Ishikawa (cell line): Measurements from ENCODE around the gene CLEC6A.

Experiments
- CEBPB ChIP-seq: IDR thresholded peaks from 2 replicates; pipeline ENCODE4 v1.6.1; 2012
- CREB1 ChIP-seq: IDR thresholded peaks from 2 replicates; pipeline ENCODE4 v1.6.1; 2012; ENCODE audit warnings: low read depth
- EGR1 ChIP-seq: IDR thresholded peaks from 2 replicates; pipeline ENCODE4 v1.6.1; 2012
- EP300 ChIP-seq: IDR thresholded peaks from 2 replicates; pipeline ENCODE4 v1.6.1; 2012; ENCODE audit warnings: borderline replicate concordance
- FOXM1 ChIP-seq: IDR thresholded peaks from 2 replicates; pipeline ENCODE4 v1.6.1; 2012; ENCODE audit warnings: low read depth, borderline replicate concordance
- MAX ChIP-seq: IDR thresholded peaks from 2 replicates; pipeline ENCODE4 v1.6.1; 2012
- NFIC ChIP-seq: IDR thresholded peaks from 2 replicates; pipeline ENCODE4 v1.6.1; 2012
- RAD21 ChIP-seq: IDR thresholded peaks from 2 replicates; pipeline ENCODE4 v1.6.1; 2012; ENCODE audit warnings: low read depth
- REST ChIP-seq: IDR thresholded peaks from 2 replicates; pipeline ENCODE4 v1.6.1; 2012; ENCODE audit warnings: low read depth, mild to moderate bottlenecking
- TAF1 ChIP-seq: IDR thresholded peaks from 2 replicates; pipeline ENCODE4 v1.6.1; 2012; ENCODE audit warnings: low read depth, mild to moderate bottlenecking
- TCF12 ChIP-seq: IDR thresholded peaks from 2 replicates; pipeline ENCODE4 v1.6.1; 2012; ENCODE audit warnings: low read depth
- TEAD4 ChIP-seq: IDR thresholded peaks from 2 replicates; pipeline ENCODE4 v1.6.1; 2012
- USF1 ChIP-seq: IDR thresholded peaks from 2 replicates; pipeline ENCODE4 v1.6.1; 2012
- YY1 ChIP-seq: IDR thresholded peaks from 2 replicates; pipeline ENCODE4 v1.6.1; 2012; ENCODE audit warnings: low read depth
- ZBTB7A ChIP-seq: IDR thresholded peaks from 2 replicates; pipeline ENCODE4 v1.6.1; 2012; ENCODE audit warnings: low read depth

CLEC6A gene

GRCh38 chr12:8455727-8456360 lies at the start of gene CLEC6A:
TSS of gene CLEC6A (plus strand) at chr12:8455962. CDS start at chr12:8456112, 150 bp downstream.
- TF ChIP-seq CREB1 (no peak), CEBPB (no peak), RAD21 (no peak), YY1 (no peak), EGR1 (no peak), ZBTB7A (no peak), NFIC (no peak), EP300 (no peak), TCF12 (no peak), USF1 (no peak), REST (no peak), FOXM1 (no peak), MAX (no peak), TEAD4 (no peak), TAF1 (no peak)

GRCh38 chr12:8420506-8420905 lies 35.3 kb upstream of the CLEC6A start:
- no peak for TF ChIP-seq REST
- TF ChIP-seq EP300 = no peak
- TF ChIP-seq CREB1 = no peak
- TF ChIP-seq EGR1 = no peak
- TF ChIP-seq CEBPB = no peak
- no peak for TF ChIP-seq NFIC

GRCh38 chr12:8445731-8446130 lies 10.0 kb upstream of the CLEC6A start:
- TF ChIP-seq YY1 (no peak), ZBTB7A (no peak), MAX (no peak), NFIC (no peak), CREB1 (no peak), FOXM1 (no peak), TAF1 (no peak), REST (no peak), TCF12 (no peak), USF1 (no peak), EP300 (no peak)

- TF ChIP-seq TCF12 = no peak
- no peak for TF ChIP-seq TAF1
- no peak for TF ChIP-seq ZBTB7A
- TF ChIP-seq FOXM1 = no peak
- no peak for TF ChIP-seq REST
- TF ChIP-seq CREB1 = no peak
- TF ChIP-seq TEAD4 = no peak
- no peak for TF ChIP-seq NFIC
- no peak for TF ChIP-seq USF1
- TF ChIP-seq CEBPB = no peak
- TF ChIP-seq YY1 = no peak
These were observed 8.9 kb upstream of the CLEC6A start for GRCh38 chr12:8446642-8447547.
